ENCODE measurements around the gene RFNG. TPM values are rescaled to one million over a fixed set of nuclear protein-coding genes. Genes with fewer than 3 reads are reported as not detected.

The RFNG gene
- total and polyA plus RNA-seq, 2 of the 13 experiments (the other 11 are each of a cell fraction or from before 2014, with no cell fraction given), result 61.4 to 64.0 TPM

- TF ChIP-seq ZGPAT (CRISPR knock-in tag; IDR thresholded peaks at IDR 0.05) (peak; percentile 48; the same call in 1 of the 2 replicates), ZNF616 (CRISPR knock-in tag; IDR thresholded peaks at IDR 0.05; ENCODE audit: low read depth) (no peak; the same call in 1 of the 2 replicates), ZFYVE20 (CRISPR knock-in tag; IDR thresholded peaks at IDR 0.05; ENCODE audit: borderline replicate concordance, low read depth) (no peak), HOXA9 (CRISPR knock-in tag; IDR thresholded peaks at IDR 0.05; ENCODE audit: borderline replicate concordance) (no peak), ZNF546 (CRISPR knock-in tag; conservative IDR thresholded peaks at IDR 0.05) (0 out of 2 replicates have a peak, but pooled peaks have one; percentile 40), GATAD1 (CRISPR knock-in tag; IDR thresholded peaks at IDR 0.05) (no peak), ZNF709 (CRISPR knock-in tag; IDR thresholded peaks at IDR 0.05) (0 out of 2 replicates have a peak, but pooled peaks have one; percentile 7), NFATC3 (CRISPR knock-in tag; IDR thresholded peaks at IDR 0.05) (no peak), ZNF549 (CRISPR knock-in tag; IDR thresholded peaks at IDR 0.05) (0 out of 2 replicates have a peak, but pooled peaks have one; percentile 35), MAFK (conservative IDR thresholded peaks at IDR 0.05 in 1 of 2, IDR thresholded peaks at IDR 0.05 in 1 of 2; ENCODE audit: low read length in 2 of 2) (no peak), BORCS8-MEF2B (CRISPR knock-in tag; IDR thresholded peaks at IDR 0.05) (peak; percentile 15), ZNF589 (CRISPR knock-in tag; conservative IDR thresholded peaks at IDR 0.05) (peak; percentile 52; the same call in 1 of the 2 replicates), ZFP36L1 (CRISPR knock-in tag; IDR thresholded peaks at IDR 0.05) (peak; percentile 33; the same call in 1 of the 2 replicates), HDAC1 (CRISPR knock-in tag; IDR thresholded peaks at IDR 0.05) (no peak; the same call in none of the 2 replicates), BRD4 (CRISPR knock-in tag; IDR thresholded peaks at IDR 0.05) (peak; percentile 79; the same call in 1 of the 2 replicates), SNAPC5 (CRISPR knock-in tag; IDR thresholded peaks at IDR 0.05; ENCODE audit: borderline replicate concordance) (no peak), ZNF572 (CRISPR knock-in tag; IDR thresholded peaks at IDR 0.05) (peak; percentile 82)
- TF ChIP-seq, protein P1, sequence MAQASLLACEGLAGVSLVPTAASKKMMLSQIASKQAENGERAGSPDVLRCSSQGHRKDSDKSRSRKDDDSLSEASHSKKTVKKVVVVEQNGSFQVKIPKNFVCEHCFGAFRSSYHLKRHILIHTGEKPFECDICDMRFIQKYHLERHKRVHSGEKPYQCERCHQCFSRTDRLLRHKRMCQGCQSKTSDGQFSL (CRISPR knock-in tag; IDR thresholded peaks at IDR 0.05), result 0 out of 2 replicates have a peak, but pooled peaks have one; percentile 20
- TF ChIP-seq, protein P2, sequence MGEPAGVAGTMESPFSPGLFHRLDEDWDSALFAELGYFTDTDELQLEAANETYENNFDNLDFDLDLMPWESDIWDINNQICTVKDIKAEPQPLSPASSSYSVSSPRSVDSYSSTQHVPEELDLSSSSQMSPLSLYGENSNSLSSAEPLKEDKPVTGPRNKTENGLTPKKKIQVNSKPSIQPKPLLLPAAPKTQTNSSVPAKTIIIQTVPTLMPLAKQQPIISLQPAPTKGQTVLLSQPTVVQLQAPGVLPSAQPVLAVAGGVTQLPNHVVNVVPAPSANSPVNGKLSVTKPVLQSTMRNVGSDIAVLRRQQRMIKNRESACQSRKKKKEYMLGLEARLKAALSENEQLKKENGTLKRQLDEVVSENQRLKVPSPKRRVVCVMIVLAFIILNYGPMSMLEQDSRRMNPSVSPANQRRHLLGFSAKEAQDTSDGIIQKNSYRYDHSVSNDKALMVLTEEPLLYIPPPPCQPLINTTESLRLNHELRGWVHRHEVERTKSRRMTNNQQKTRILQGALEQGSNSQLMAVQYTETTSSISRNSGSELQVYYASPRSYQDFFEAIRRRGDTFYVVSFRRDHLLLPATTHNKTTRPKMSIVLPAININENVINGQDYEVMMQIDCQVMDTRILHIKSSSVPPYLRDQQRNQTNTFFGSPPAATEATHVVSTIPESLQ (CRISPR knock-in tag; conservative IDR thresholded peaks at IDR 0.05), result no peak
- TF ChIP-seq, protein P3, sequence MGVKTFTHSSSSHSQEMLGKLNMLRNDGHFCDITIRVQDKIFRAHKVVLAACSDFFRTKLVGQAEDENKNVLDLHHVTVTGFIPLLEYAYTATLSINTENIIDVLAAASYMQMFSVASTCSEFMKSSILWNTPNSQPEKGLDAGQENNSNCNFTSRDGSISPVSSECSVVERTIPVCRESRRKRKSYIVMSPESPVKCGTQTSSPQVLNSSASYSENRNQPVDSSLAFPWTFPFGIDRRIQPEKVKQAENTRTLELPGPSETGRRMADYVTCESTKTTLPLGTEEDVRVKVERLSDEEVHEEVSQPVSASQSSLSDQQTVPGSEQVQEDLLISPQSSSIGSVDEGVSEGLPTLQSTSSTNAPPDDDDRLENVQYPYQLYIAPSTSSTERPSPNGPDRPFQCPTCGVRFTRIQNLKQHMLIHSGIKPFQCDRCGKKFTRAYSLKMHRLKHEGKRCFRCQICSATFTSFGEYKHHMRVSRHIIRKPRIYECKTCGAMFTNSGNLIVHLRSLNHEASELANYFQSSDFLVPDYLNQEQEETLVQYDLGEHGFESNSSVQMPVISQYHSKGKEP (CRISPR knock-in tag; IDR thresholded peaks at IDR 0.05), result no peak
Observed at GRCh38 chr17:82095777-82096708, 44.4 kb upstream of the RFNG start (continued).
